DMS 273 (cell line): Measurements from ENCODE around the gene DCHS1.

Source experiments
- DNase-seq: peaks from one replicate; lab custom pipeline; 2025; ENCODE audit not compliant: unreplicated experiment; lab: John Stamatoyannopoulos, UW

The DCHS1 gene

DNA sequence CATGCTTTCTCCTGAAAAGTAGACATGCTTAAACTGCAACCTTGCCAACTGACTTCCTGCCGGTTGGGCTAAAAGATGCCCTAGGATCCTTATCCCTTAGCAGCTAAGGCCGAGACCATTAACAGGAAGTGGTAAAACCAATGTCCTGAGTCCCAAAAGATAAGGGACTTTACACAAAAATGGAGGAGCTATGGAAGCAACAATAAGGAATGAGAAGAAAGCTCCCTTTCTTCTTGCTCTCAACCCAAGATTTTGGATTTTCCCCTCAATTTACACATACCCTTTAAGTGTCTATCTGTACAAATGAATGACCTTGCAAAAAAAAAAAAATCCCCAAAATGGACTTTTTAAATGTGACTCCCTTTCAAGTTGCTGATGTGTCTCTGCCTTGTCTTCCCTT is 16.4 kb upstream of the DCHS1 start:
- no peak for DNase-seq

DNA sequence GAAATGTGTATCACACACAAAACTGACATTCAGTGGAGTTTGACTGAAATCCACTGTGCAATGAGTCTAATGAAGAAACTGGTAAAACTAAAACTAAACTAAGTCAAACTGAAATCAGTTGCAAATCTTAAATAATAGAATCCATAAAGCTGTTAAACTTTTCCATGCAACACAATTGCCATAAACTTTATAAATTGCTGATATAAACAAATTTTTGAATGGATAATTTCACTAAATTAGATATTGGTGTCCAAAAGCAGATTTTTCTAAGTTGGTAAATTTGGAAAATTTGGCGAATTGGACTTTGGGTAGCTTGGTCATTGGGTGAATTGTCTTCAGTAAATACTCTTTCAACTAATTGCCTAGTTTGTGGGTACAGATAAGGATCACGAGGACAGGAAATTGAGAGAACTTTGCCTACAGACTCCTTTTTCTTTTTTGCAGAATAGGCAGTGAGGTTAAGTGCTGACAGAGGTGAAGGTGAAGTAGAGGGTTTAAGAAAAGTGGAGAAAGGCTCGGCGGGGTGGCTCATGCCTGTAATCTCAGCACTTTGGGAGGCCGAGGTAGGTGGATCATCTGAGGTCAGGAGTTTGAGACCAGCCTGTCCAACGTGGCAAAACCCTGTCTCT is 14.7 kb upstream of the DCHS1 start:
- DNase-seq: no peak

DNA sequence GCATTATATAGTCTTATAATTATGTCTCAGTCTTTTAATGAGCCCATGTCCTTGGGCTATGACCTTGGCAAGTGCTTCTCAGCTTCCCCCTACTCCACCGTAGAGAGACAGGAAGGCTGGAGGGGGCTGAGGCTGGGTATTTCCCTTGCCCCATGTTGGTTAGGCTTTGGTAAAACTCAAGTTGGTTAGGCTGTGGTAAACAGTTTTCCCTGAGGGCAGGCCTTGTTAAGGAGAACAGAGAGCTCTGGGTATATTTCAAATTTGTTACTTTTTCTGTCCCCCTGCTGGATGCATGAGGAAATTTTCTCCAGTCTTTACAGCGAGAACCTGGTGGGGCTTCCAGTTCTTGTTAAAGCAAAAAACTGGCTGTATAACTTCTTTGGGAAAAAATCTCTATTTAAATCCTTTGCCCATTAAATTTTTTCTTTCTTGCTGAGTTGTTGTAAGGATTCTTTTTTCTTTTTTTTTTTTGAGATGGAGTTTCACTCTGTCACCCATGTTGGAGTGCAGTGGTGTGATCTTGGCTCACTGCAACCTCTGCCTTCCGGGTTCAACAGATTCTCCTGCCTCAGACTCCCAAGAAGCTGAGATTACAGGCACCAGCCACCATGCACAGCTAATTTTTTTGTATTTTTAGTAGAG is 12.2 kb upstream of the DCHS1 start:
- DNase-seq: peak; percentile 11

DNA sequence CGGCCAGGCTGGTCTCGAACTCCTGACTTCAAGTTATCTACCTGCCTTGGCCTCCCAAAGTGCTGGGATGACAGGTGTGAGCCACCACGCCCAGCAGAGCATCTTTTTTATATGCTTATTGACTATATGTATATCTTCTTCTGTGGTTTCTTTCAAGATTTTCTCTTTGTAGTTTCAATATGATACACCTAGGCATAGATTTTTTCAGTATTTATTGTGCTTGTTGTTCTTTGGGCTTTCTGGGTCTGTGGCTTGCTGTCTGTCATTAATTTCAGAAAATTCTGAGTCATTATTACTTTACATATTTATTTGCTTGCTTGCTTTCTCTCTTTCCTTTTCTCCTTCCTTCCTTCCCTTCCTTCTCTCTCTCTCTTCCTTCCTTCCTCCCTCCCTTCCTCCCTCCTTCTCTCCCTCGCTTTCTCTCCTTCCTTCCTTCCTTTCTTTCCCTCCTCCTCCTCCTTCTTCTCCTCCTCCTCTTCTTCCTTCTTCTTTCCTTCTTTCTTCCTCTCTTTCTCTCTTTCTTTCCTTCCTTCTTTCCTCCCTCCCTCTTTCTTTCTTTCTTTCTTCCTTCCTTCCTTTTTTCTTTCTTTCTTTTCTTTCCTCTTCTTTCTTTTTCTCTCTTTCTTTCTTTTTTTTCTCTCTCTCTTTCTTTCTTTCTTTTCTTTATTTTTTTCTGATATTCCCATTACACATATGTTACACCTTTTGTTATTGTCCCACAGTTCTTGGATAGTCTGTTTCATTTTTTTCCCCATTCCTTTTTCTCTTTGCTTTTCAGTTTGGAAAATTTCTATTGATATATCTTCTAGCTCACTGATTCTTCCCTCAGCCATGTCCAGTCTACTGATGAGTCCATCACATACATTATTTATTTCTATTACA is 10.9 kb upstream of the DCHS1 start:
- no peak for DNase-seq

DNA sequence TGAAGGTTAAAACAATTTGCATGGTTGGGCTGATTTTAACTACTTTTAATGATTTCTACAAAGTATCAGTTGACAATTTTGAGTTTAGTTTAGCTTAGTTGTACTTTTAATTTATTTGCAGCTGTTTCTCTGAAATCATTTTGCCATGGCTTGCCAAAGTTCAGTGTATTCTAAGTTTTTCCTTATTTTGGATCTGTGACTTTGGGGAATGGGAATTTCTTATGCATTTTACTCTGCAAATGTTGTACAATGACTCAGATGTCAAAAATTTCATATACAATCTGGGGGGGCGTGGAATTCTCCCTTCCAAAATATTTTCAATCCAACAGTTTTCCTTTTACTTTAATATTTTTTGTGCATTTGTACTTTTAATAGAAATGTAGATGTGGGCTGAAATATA is 8.9 kb upstream of the DCHS1 start:
- DNase-seq: no peak

DNA sequence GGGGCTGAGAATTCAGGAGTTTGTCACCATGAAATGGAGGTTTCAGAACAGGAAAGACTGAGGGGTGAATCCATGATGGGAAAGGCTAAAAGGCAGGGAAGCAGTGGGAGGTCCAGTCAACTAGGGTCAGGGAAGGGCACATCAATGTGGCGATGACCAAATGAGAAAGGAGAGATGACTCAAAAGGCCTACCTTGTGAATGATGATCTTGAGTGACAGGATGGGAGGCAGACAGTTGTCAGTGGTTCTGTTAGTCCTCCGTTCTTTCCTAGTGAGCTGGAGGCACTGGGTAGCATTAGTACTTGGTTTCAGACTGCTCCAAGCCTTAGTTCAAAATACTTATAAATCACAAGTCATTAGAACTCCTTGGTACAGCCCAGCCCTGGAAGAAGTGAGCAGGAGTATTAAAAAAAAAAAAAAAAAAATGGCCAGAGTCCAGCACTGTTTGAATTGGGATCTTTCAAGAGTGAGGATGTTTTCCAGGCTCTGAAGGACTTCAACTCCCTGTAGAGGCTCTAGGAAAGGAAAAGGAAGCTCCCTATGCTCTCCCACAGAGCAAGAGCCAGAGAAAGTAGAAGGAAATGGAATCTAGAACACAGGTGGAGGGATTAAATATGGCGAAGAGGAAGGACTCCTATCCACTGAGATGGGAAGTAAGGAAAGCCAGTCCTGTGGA is 8.3 kb upstream of the DCHS1 start:
- no peak for DNase-seq

DNA sequence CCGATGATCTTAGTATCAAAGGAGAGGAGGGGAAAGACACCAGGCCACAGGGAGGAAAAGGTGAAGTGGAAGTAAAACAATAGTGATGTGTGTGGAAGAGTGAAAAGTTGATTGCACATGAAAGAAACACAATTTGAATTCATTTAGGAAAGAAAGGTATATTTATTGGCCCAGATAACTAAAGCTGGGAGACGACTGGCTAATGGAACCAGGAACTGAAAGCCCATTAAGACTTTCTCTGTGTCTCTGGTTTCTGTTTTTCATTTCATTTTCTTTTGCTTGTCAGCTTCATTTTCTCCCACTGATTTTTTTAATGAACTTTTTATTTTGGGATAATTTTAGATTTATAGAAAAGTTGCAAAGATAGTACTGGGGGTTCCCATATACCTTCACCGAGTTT is 5.1 kb upstream of the DCHS1 start:
- no peak for DNase-seq

DNA sequence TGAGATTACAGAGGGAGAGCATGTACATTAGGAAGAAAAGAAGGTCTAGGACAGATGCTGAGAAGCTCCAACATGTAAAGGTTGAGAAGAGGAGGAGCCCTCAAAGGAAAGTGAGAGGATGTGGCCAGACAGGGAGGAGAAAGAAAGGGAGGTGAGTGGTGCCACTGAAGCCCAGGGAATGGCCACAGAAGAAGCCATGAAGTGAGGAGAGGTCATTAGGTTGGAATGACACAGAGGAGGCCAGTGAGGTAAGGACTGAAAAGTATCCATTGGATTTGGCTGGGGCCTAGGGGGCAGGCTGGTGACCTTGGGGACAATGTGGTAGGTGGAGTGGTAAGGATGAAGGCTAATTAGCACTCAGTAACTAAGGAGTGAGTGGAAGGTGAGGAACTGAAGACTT is 3.0 kb upstream of the DCHS1 start:
- DNase-seq: no peak

DNA sequence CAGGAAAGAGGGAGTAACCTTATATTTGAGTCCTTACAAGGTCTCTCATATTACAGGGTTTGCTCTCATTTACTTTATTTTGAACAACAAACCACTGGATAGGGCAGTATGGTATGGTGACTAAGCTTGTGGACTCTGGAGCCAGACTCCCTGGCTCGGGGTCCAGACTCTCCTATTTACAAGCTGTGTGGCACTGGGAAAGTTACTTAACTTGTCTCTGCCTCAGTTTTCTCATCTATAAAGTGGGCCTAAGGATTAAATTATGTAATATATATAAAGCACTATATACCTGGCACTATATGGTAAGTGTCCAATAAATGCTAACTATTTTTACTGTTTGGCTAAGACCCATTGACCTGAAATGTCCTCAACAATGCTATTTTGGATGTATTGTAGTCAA is 1.7 kb upstream of the DCHS1 start:
- DNase-seq: no peak

DNA sequence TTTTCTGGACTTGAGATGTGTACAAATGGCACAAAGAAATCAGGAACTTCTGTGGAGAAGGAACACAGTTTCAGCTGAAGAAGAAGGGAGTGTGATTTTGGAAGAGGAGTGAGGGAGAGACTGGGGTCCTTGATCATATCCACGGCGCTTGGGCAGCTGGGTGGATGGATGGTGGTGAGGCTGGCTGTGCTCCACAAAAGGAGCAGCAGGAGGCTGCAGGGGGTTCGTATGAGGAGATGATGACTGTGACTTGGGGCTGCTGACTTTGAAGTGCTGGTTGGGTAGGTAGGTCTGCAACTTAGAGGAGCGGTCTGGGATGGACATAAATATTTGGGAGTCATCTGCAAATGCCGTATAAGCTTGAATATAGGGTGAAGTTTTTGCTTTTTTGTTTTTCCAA is 1.3 kb upstream of the DCHS1 start:
- no peak for DNase-seq

DNA sequence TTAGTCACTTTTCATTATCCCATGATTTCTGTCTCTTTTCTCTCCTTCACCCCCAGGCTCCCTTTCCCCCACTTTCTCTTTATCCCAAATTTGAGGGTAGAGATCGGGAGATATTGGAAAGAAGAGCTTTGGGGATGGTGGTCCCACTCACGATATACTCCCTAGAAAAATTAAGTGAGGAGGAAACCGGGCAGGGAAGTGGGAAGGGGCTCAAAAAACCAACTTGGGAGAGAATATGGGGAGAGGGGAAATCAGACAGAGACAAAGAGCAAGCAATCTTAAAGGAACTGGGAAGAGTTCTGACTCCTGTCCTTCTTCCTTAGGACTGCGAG is 941 bp upstream of the DCHS1 start:
- DNase-seq: no peak

DNA sequence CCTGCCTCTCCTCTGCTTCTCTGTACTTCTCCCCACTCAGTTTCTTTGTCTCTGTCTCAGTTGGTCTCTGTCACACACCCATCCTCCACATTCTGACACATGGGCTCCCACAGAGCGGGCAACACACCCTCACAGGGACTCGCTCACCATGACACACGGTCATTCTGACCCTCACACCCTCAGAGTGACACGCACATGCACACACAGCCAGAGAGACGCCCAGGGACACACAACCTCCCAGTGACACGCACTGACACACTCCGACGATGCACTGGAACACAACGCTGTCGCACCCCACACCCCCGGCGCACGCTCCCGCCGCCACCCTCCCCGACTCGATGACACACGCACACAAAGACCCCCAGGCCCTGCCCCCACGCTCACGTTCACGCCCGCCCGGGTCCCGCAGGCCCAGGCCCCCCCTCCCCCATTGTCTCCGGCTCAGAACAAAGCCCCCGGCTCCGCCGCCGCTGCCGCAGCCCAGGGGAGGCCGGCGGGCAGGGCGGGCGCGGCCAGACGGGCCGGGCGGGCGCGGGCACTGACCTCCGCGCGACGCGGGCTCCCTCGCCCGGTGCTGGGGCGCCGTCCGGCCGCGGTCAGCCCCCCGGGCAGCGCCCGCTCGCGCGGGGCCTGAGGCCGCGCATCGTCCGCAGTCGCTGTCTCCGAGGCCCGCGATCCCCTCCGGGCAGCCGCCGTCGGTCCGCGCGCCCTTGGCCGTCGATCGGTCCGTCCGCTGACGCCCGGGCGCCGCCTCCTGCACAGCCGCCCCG is 404 bp downstream of the DCHS1 start:
- DNase-seq: no peak

DNA sequence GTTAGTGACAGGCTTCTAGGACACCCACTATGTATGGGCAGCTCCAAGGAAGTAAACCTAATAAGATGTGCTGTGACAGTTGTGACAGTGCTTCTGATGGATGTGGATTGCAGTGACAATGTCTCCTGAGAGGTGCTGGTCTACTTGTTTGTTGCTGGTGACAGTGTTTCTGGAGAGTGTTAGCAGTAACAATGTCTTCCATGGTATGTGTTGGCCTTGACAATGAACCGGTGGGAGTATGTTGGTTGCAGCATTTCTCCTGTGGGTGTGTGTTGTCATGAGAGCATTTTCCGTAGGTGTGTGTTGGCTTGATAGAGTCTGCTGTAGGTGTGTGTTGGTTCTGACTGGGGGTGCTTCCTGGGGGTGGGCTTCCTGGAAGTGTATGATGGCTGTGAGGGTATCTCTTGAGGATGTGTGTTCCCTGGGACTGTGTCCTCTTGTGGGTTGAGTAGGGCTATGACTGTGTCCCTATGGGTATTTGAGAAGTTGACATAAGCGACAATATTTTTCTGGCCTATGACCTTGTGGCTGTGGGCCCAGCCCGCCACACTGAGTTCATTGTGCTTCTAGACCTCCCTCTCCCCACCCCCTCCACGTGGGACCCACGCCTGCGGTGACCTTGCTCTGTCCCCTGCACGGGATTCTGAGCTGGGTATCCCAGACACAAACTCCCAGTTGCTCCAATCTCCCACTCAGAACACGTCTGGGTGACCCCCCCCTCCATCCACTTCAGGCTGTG is 1.2 kb downstream of the DCHS1 start:
- no peak for DNase-seq

DNA sequence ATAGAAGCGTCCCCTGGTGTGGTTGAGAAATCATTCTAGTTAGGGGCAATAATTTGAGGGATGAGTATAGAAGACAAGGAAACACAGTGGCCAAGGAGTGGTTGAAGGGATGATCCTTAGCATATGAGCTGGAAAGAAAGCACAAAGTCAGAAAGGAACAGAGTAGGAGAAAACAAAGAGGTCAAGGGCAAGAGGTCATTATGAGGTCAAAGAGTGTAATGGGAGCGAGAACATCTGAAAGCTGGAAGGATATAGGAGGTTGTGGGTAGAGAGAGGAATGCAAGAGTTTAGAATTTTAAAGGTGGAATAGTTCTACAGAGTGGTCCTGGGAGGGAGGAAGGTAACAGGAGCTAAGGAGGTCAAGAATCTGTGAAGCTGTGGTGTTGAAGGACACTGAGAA is 2.0 kb downstream of the DCHS1 start:
- DNase-seq: no peak

DNA sequence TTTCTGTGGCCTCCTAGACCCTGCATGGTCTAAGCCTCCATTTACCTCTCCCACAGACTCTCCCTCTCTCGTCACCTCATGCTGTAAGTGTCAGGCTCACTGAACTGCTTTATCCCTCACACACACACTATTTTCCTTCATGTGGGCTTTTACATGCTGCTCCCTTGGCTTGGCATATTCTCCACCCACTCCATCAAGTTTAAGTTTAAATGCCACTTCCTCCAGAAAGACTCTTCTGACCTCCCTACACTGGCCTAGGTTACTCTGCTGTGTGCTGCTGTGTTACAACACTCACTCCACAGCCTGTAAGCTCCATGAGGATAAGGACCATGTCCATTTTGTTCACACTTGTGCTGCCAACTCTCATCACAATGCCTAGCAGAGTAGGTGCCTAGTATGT is 2.5 kb downstream of the DCHS1 start:
- no peak for DNase-seq

DNA sequence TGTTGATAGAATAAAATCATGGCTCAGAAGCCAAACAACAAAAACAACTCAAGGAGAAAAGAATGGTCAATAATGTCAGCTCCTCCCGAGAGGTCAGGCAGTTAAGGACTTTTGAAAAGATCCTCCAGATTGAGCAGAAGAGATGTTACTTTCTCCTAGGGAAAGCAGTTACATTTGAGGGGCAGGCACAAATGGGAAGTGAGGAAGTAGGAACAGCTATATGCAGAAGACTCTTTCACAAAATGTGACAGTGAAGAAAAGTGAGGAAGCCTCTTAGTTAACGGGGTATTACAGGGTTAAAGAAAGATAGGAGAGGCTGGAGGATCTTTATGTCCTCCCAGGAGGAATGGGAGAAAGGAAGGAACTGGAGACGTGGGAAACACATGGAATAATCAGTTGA is 3.4 kb downstream of the DCHS1 start:
- DNase-seq: no peak

DNA sequence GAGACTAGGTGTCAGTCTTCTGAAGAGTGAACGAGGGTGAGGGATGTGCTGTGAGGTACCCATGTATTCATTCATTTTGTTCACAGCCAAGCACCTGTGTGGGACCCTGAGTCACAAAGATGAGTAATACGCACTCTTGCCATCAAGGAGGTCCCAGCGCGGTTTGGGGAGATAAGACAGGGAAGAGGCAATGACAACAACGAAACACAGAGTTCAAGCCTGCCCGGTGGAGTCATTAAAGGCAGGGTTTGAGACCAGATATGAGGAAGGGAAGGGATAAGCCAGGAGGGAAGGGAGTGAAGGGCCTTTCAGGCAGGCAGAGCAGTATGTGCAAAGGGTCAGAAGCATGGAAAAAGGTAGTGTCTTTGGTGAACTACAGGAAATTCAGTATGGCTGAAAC is 4.6 kb downstream of the DCHS1 start:
- DNase-seq: no peak

DNA sequence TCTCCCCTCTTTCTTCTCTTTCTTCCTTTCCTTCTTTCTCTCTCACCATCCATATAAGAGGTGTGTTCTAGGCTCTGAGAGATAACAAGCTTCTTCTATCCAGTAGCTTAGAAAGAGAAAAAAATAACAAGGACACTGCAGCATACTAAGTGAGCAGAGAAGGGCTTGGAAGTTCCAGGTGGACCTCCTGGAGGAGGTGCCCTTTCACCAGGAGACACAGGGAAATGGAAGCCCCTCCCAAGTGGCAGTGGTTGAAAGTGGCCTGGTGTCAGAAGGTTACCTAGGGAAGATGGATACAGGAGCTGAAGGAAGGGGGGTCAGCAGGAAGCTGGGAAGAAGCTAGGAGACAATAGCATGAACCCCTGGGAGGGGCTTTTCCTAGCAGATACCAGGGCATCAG is 5.5 kb downstream of the DCHS1 start:
- DNase-seq: no peak

DNA sequence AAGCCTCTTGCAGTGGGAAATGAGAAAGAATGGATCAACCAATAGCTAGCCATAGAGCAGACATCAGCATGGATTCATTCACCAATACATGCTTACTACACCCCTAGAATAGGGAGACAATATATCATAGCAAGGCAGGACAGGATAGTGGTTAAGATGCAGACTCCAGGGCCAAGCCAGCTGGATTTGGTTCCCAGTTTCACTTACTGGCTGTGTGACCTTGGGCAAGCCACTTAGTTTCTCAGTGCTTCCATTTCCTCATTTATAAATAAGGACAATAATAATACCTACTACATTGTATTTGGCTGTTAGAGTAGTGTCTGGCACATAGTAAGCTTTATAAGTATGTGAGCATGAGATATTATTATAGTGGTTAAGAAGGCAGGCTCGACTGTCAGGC is 7.1 kb downstream of the DCHS1 start:
- no peak for DNase-seq

DNA sequence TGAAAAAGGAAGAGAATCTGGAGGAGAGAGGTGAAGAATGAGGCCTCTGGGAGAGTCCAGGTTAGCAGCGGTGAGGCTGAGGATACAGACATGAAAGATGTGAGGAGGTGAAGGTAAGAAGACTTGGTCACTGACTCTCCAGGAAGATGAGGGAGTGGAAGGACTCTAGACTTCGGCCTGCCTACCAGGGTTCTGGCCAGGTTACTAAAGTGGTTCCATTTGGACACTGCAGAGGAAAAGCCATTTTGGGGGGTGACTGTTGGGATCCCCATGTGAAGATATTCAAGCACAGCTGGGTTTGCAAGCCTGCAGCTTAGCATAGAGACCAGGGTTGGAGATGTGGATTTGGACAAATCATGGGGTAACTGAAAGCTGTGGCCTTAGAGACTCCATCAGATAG is 7.8 kb downstream of the DCHS1 start:
- DNase-seq: no peak
